PC-3 (cell line): ENCODE results near the gene PPP1R13B. TPM values are rescaled to one million over a fixed set of nuclear protein-coding genes. Genes with fewer than 3 reads are reported as not detected.

Source experiments
- ATAC-seq: fragments of 200-7000 bp; cut with Tn5 transposase; 2 replicates; pipeline ENCODE4 v1.9.1; 2020; ENCODE audit warnings: mild to moderate bottlenecking, moderate library complexity
- BruUV-seq: library from RNA; stranded (reverse); fragments of 400-500 nt; replicated peaks from 2 replicates; lab custom pipeline; 2021; lab: Mats Ljungman, UMichigan
- CTCF ChIA-PET: fragments of 300-600 bp; sonication (Branson Sonifier 250); formaldehyde crosslinking; loops from one replicate; lab custom pipeline; 2022; ENCODE audit warnings: antibody characterized with exemption; lab: Charles Lee
- POLR2A ChIA-PET: fragments of 300-600 bp; sonication (Branson Sonifier 250); formaldehyde crosslinking; loops from one replicate; lab custom pipeline; 2022; ENCODE audit warnings: antibody characterized with exemption; ENCODE audit not compliant: unreplicated experiment; lab: Charles Lee
- DNase-seq: peaks from one replicate; pipeline ENCODE4 v3.0.0-alpha.2; 2015
- H2AFZ ChIP-seq: fragments of 300-600 bp; sonication (generic); 2 replicates; pipeline ENCODE4 v1.6.0; 2016; ENCODE audit warnings: antibody characterized with exemption, low read length
- H3F3A ChIP-seq: fragments of 300-600 bp; sonication (generic); one replicate; pipeline ENCODE4 v1.6.0; 2017; ENCODE audit warnings: antibody characterized with exemption, low read length, control low read depth, mild to moderate bottlenecking; ENCODE audit not compliant: unreplicated experiment
- H3K27ac ChIP-seq: fragments of 300-600 bp; sonication (generic); 2 replicates; pipeline ENCODE4 v1.5.1; 2016; ENCODE audit warnings: mild to moderate bottlenecking, low read length
- H3K27me3 ChIP-seq: fragments of 300-600 bp; sonication (generic); 2 replicates; pipeline ENCODE4 v1.6.1; 2016; ENCODE audit warnings: low read length, mixed read lengths
- H3K36me3 ChIP-seq: fragments of 300-600 bp; sonication (generic); 2 replicates; pipeline ENCODE4 v1.6.1; 2016; ENCODE audit warnings: low read depth, mixed run types, low read length, mixed read lengths
- H3K4me1 ChIP-seq: fragments of 300-600 bp; sonication (generic); 2 replicates; pipeline ENCODE4 v1.5.1; 2016; ENCODE audit warnings: low read length; ENCODE audit not compliant: insufficient read depth
- H3K4me2 ChIP-seq: fragments of 300-600 bp; sonication (generic); 2 replicates; pipeline ENCODE4 v1.6.0; 2016; ENCODE audit warnings: low read length
- H3K4me3 ChIP-seq: fragments of 300-600 bp; sonication (generic); 2 replicates; pipeline ENCODE4 v1.5.1; 2016; ENCODE audit warnings: mild to moderate bottlenecking, low read length, mixed read lengths
- H3K79me2 ChIP-seq: fragments of 300-600 bp; sonication (generic); 2 replicates; pipeline ENCODE4 v1.6.1; 2017; ENCODE audit warnings: low read length, mixed read lengths
- H3K9ac ChIP-seq: fragments of 300-600 bp; sonication (generic); 2 replicates; pipeline ENCODE4 v1.6.0; 2016; ENCODE audit warnings: mild to moderate bottlenecking, low read length
- H3K9me2 ChIP-seq: fragments of 300-600 bp; sonication (generic); replicated peaks from 2 replicates; pipeline ENCODE4 v1.6.1; 2016; ENCODE audit warnings: mixed run types, low read length, mixed read lengths
- H3K9me3 ChIP-seq: fragments of 300-600 bp; sonication (generic); 2 replicates; pipeline ENCODE4 v1.6.1; 2016; ENCODE audit warnings: low read length, mixed read lengths
- H4K20me1 ChIP-seq: fragments of 300-600 bp; sonication (generic); 2 replicates; pipeline ENCODE4 v1.6.1; 2016; ENCODE audit warnings: low read length, mixed read lengths
- EZH2 ChIP-seq: fragments of 300-600 bp; sonication (generic); IDR thresholded peaks from one replicate; pipeline ENCODE4 v1.6.1; 2017; ENCODE audit warnings: antibody characterized with exemption, mild to moderate bottlenecking, low read length; ENCODE audit not compliant: unreplicated experiment
- EZH2phosphoT487 ChIP-seq: fragments of 300-600 bp; sonication (generic); IDR thresholded peaks from 2 replicates; pipeline ENCODE4 v1.6.1; 2018; ENCODE audit warnings: mild to moderate bottlenecking, antibody characterized with exemption, low read length, borderline replicate concordance
- intact Hi-C: fragments of 100-400 bp; cut with micrococcal nuclease; formaldehyde crosslinking; loops from 2 replicates; pipeline ENCODE4 v1.9.0; 2023
- total RNA-seq: library from RNA; depleted of rRNA; stranded (reverse); fragments of >200 nt; gene quantifications from 2 replicates; pipeline ENCODE4 v1.2.3, GENCODE V29; 2014
- TF ChIP-seq, protein P1 (sequence below): fragments of 300-600 bp; sonication (generic); conservative IDR thresholded peaks from 2 replicates; pipeline ENCODE4 v1.5.1; 2017; ENCODE audit warnings: antibody characterized with exemption, low read depth, mild to moderate bottlenecking, low read length

The PPP1R13B gene
- total RNA-seq, 1 experiment from 2014 or later, result 13.0 TPM

- no peaks in the 10 kb centered on the region for H3F3A ChIP-seq
- intact Hi-C loops, result no loop called here
- DNase-seq, result no peak
- H3K9ac ChIP-seq, result no peak overlapping the region
- H3K9me3 ChIP-seq, result no peaks in the 10 kb centered on the region
- H3K36me3 ChIP-seq, result peaks cover 14% of the 10 kb centered on the region; the same call in 1 of the 2 replicates
- H3K4me3 ChIP-seq, result no peak overlapping the region
- TF ChIP-seq EZH2, result no peak
- no peak for TF ChIP-seq EZH2phosphoT487
- TF ChIP-seq, protein P1, sequence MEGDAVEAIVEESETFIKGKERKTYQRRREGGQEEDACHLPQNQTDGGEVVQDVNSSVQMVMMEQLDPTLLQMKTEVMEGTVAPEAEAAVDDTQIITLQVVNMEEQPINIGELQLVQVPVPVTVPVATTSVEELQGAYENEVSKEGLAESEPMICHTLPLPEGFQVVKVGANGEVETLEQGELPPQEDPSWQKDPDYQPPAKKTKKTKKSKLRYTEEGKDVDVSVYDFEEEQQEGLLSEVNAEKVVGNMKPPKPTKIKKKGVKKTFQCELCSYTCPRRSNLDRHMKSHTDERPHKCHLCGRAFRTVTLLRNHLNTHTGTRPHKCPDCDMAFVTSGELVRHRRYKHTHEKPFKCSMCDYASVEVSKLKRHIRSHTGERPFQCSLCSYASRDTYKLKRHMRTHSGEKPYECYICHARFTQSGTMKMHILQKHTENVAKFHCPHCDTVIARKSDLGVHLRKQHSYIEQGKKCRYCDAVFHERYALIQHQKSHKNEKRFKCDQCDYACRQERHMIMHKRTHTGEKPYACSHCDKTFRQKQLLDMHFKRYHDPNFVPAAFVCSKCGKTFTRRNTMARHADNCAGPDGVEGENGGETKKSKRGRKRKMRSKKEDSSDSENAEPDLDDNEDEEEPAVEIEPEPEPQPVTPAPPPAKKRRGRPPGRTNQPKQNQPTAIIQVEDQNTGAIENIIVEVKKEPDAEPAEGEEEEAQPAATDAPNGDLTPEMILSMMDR, result no peak
- ChIA-PET CTCF (no interaction called here), POLR2A (no interaction called here)
- no peaks in the 10 kb centered on the region for H3K4me1 ChIP-seq
- no peaks in the 10 kb centered on the region for H4K20me1 ChIP-seq
- no TSS peak for BruUV-seq
- ATAC-seq, result no peak
- H2AFZ ChIP-seq, result no peak overlapping the region
- H3K4me2 ChIP-seq, result no peak overlapping the region
- H3K27ac ChIP-seq, result no peak overlapping the region
- no peaks in the 10 kb centered on the region for H3K9me2 ChIP-seq
- no peaks in the 10 kb centered on the region for H3K79me2 ChIP-seq
- H3K27me3 ChIP-seq, result no peaks in the 10 kb centered on the region
Observed at GRCh38 chr14:103738701-103739451, 108.5 kb downstream of the PPP1R13B start.

GRCh38 chr14:103738166-103738565, 109.2 kb downstream of the PPP1R13B start:
- no peaks in the 10 kb centered on the region for H3F3A ChIP-seq
- ChIA-PET POLR2A (no interaction called here), CTCF (no interaction called here)
- H3K9me2 ChIP-seq, result no peaks in the 10 kb centered on the region
- no peak overlapping the region for H3K9ac ChIP-seq
- H3K4me3 ChIP-seq, result no peak overlapping the region
- no peaks in the 10 kb centered on the region for H3K79me2 ChIP-seq
- H4K20me1 ChIP-seq, result no peaks in the 10 kb centered on the region
- H3K4me1 ChIP-seq, result no peaks in the 10 kb centered on the region
- peaks cover 14% of the 10 kb centered on the region; the same call in 1 of the 2 replicates for H3K36me3 ChIP-seq
- no peak overlapping the region for H3K27ac ChIP-seq
- H3K27me3 ChIP-seq, result no peaks in the 10 kb centered on the region
- BruUV-seq, result no TSS peak
- intact Hi-C loops, result no loop called here
- no peak for DNase-seq
- no peaks in the 10 kb centered on the region for H3K9me3 ChIP-seq
- no peak for ATAC-seq
- no peak for TF ChIP-seq EZH2
- no peak for TF ChIP-seq EZH2phosphoT487
- TF ChIP-seq, protein P1, result no peak
- H2AFZ ChIP-seq, result no peak overlapping the region
- H3K4me2 ChIP-seq, result no peak overlapping the region

DNA sequence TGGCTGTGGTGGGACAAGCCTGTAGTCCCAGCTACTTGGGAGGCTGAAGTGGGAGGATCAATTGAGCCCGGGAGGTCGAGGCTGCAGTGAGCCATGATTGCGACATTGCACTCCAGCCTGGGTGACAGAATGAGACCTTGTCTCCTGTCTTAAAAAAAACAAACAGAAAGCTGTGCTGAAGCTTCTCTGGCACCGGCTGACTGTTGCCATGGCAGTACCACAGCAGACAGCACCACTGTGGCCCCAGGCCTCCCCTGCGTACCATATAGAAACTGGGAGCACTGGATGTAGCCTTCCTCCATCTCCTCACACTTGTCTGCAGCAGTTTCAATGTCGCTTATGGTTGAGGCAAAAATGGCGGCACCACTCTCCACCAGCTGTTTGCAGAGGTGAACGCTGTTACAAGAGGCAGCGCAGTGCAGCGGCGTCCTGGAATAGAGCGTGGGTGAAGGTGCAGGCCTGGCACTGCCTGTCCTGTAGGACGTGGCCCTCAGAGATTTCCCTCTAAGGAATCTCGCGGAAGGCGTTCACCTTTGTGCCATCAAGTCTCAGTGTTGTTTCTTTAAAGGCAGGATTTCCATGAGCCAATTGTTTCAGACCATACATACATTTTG, 109.8 kb downstream of the PPP1R13B start:
- Histone ChIP-seq H2AFZ (no peak overlapping the region), H3F3A (no peaks in the 10 kb centered on the region), H3K9me2 (no peaks in the 10 kb centered on the region), H3K9me3 (no peaks in the 10 kb centered on the region), H3K4me3 (no peak overlapping the region), H3K79me2 (no peaks in the 10 kb centered on the region), H3K9ac (no peak overlapping the region), H3K27ac (no peak overlapping the region), H4K20me1 (no peaks in the 10 kb centered on the region), H3K36me3 (peaks cover 14% of the 10 kb centered on the region; the same call in 1 of the 2 replicates), H3K4me1 (no peaks in the 10 kb centered on the region), H3K27me3 (no peaks in the 10 kb centered on the region), H3K4me2 (no peak overlapping the region)
- POLR2A ChIA-PET, result no interaction called here
- BruUV-seq, result no TSS peak
- ATAC-seq, result no peak
- CTCF ChIA-PET, result no interaction called here
- intact Hi-C loops, result no loop called here
- DNase-seq, result no peak
- TF ChIP-seq EZH2, result no peak
- TF ChIP-seq, protein P1, result no peak
- no peak for TF ChIP-seq EZH2phosphoT487
